Smooth muscle cell (in vitro differentiated cells): ENCODE data around the gene GPI. TPM values are rescaled to one million over a fixed set of nuclear protein-coding genes. Genes with fewer than 3 reads are reported as not detected.

ENCODE experiments used
- DNase-seq: peaks from one replicate; lab custom pipeline; 2025; ENCODE audit not compliant: unreplicated experiment; lab: John Stamatoyannopoulos, UW
- H2AFZ ChIP-seq: fragments of 200-600 bp; sonication (generic); 2 replicates; pipeline ENCODE4 v1.6.0; 2016; ENCODE audit warnings: antibody characterized with exemption, low read depth, mild to moderate bottlenecking
- H3F3A ChIP-seq: fragments of 200-600 bp; sonication (generic); 2 replicates; pipeline ENCODE4 v1.6.0; 2017; ENCODE audit warnings: antibody characterized with exemption, low read depth
- H3K27ac ChIP-seq: fragments of 200-600 bp; sonication (generic); 2 replicates; pipeline ENCODE4 v1.5.1; 2016; ENCODE audit warnings: low read depth, mild to moderate bottlenecking
- H3K27me3 ChIP-seq: fragments of 200-600 bp; sonication (generic); 2 replicates; pipeline ENCODE4 v1.6.1; 2016; ENCODE audit warnings: low read depth, mild to moderate bottlenecking
- H3K36me3 ChIP-seq: fragments of 200-600 bp; sonication (generic); 2 replicates; pipeline ENCODE4 v1.5.1; 2016; ENCODE audit warnings: low read depth
- H3K4me1 ChIP-seq: fragments of 200-600 bp; sonication (generic); 2 replicates; pipeline ENCODE4 v1.5.1; 2016; ENCODE audit warnings: low read depth
- H3K4me2 ChIP-seq: fragments of 200-600 bp; sonication (generic); 2 replicates; pipeline ENCODE4 v1.6.0; 2016; ENCODE audit warnings: mild to moderate bottlenecking
- H3K4me3 ChIP-seq: fragments of 200-600 bp; sonication (generic); 2 replicates; pipeline ENCODE4 v1.5.1; 2016; ENCODE audit warnings: mild to moderate bottlenecking
- H3K79me2 ChIP-seq: fragments of 200-600 bp; sonication (generic); 2 replicates; pipeline ENCODE4 v1.6.0; 2016; ENCODE audit warnings: low read depth, mild to moderate bottlenecking
- H3K9ac ChIP-seq: fragments of 200-600 bp; sonication (generic); 2 replicates; pipeline ENCODE4 v1.6.0; 2016; ENCODE audit warnings: low read depth
- H3K9me3 ChIP-seq: fragments of 200-600 bp; sonication (generic); replicated peaks from 2 replicates; pipeline ENCODE4 v1.5.1; 2016; ENCODE audit warnings: low read depth
- H4K20me1 ChIP-seq: fragments of 200-600 bp; sonication (generic); 2 replicates; pipeline ENCODE4 v1.6.0; 2016; ENCODE audit warnings: low read depth
- CTCF ChIP-seq: fragments of 200-600 bp; sonication (generic); IDR thresholded peaks from 2 replicates; pipeline ENCODE4 v1.5.1; 2017; ENCODE audit warnings: borderline replicate concordance, mild to moderate bottlenecking, antibody characterized with exemption; ENCODE audit not compliant: insufficient read depth, poor library complexity, severe bottlenecking
- WGBS: methylation state at CpG from one replicate; pipeline ENCODE4 v1.1.7; 2016; ENCODE audit warnings: low lambda C conversion rate; 5-methylcytosine and 5-hydroxymethylcytosine counted together
- polyA plus RNA-seq: library from polyadenylated mRNA; unstranded; fragments of >200 nt; fragmentation: Nextera tagmentation; extraction: Ambion mirVana; gene quantifications from 2 replicates; pipeline ENCODE4 v1.2.1, GENCODE V29; 2016
- total RNA-seq: library from RNA; depleted of rRNA; stranded (reverse); fragments of >200 nt; gene quantifications from 2 replicates; pipeline ENCODE4 v1.2.3, GENCODE V29; 2014

GPI gene
- total and polyA plus RNA-seq, 2 experiments from 2014 or later = 132 to 233 TPM

DNA sequence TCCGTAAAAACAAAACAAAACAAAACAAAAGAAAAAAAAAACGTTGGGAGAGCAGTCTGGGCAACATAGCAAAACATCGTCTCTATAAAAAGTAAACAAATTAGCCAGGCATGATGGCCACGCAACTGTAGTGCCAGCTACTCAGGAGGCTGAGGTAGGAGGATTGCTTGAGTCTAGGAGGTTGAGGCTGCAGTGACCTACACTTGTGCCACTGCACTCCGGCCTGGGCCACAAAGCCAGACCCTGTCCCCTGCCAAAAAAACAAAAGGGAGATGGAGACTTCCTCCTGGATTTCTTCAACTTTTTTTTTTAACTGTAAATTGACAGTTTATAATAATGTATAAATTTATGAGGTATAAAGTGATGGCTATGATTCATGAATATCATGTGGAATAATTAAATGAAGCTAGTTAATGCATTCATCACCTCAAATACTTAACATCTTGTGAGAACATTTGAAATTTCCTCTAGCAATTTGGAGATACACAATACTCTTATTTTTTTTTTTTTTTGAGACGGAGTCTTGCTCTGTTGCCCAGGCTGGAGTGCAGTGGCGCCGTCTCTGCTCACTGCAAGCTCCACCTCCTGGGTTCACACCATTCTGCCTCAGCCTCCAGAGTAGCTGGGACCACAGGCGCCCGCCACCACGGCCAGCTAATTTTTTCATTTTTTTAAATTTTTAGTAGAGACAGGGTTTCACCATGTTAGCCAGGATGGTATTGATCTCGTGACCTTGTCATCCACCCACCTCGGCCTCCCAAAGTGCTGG is 41.1 kb downstream of the GPI start:
- Histone ChIP-seq H3K27me3 (no peaks in the 10 kb centered on the region), H2AFZ (no peak overlapping the region), H3K36me3 (no peaks in the 10 kb centered on the region), H3K9ac (no peak overlapping the region), H3K4me3 (no peak overlapping the region), H3K79me2 (peaks cover 3% of the 10 kb centered on the region), H3K9me3 (no peaks in the 10 kb centered on the region), H3K27ac (no peak overlapping the region), H4K20me1 (no peaks in the 10 kb centered on the region), H3K4me2 (no peak overlapping the region), H3F3A (no peaks in the 10 kb centered on the region), H3K4me1 (no peaks in the 10 kb centered on the region)
- no peak for TF ChIP-seq CTCF
- DNase-seq = no peak
- WGBS = 93% methylated on average over 13 of the region's 13 CpGs

DNA sequence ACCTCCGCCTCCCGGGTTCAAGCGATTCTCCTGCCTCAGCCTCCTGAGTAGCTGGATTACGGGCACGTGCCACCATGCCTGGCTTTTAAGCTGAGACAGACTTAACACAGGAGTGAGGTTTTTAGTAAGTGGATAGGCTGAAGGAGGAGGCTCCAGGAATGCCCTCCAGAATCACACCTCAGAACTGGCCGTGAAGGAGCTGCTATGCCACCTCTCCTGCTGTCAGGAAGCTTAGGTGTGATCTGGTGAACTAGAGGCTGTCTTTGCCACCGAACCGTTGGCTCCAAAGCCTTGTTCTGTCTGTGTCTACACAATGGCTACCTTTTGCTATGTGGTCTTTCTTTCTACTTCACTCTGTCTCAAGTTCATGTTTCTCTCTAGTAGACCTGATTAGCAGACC is 43.4 kb downstream of the GPI start:
- Histone ChIP-seq H4K20me1 (no peaks in the 10 kb centered on the region), H3K79me2 (peaks cover 3% of the 10 kb centered on the region), H3K9me3 (no peaks in the 10 kb centered on the region), H3K4me3 (no peak overlapping the region), H3K36me3 (no peaks in the 10 kb centered on the region), H2AFZ (no peak overlapping the region), H3K9ac (no peak overlapping the region), H3K27ac (no peak overlapping the region), H3K4me1 (no peaks in the 10 kb centered on the region), H3K4me2 (no peak overlapping the region), H3K27me3 (no peaks in the 10 kb centered on the region), H3F3A (no peaks in the 10 kb centered on the region)
- no peak for DNase-seq
- WGBS = 95% methylated on average over 8 of the region's 8 CpGs
- TF ChIP-seq CTCF = no peak

DNA sequence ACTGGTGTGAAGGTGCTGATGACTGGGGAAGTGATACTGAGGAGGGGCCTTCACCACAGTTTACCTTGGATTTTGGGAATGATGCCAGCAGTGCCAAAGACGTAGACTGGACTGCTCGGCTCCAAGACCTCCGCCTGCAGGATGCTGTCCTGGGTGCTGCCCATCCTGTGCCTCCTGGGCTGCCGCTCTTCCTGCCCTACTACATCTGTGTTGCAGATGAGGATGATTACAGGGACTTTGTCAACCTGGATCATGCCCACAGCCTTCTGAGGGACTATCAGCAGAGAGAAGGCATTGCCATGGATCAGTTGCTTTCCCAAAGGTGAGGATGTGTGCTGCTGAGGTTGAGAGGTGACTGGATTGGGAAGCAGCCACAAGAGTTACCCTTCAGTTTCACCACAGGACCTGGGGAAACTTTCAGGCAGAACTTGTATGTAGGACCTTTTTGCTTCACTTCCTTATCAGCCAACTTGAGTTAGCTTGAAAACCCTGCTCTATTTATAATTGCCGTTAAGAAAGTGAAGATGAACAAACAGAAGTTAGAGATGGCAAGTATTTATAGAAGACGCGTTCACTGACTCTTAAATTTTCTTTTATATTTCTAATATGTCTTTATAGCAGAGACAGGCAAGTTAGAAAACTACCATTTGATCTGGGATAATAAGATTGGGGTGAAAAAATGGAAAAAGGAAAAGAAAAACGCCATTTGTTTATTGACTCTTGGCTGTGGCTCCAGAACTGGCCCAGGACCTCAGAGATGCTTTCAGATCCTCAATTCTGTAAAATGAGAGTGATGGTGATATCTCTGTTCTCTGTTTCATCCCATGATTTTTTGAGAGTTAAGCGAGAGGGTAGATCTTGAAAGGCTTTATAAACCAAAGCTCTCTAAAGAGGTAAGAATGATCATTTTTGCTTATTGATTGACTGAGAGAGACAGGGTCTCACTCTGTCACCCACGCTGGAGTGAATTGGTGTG is 44.5 kb downstream of the GPI start:
- Histone ChIP-seq H3K36me3 (peaks cover 5% of the 10 kb centered on the region), H3F3A (no peaks in the 10 kb centered on the region), H3K4me1 (no peaks in the 10 kb centered on the region), H3K9ac (no peak overlapping the region), H3K79me2 (peaks cover 3% of the 10 kb centered on the region), H3K27me3 (no peaks in the 10 kb centered on the region), H4K20me1 (no peaks in the 10 kb centered on the region), H3K4me2 (no peak overlapping the region), H2AFZ (no peak overlapping the region), H3K27ac (no peak overlapping the region), H3K9me3 (no peaks in the 10 kb centered on the region), H3K4me3 (no peak overlapping the region)
- WGBS = 99% methylated on average over 10 of the region's 10 CpGs
- DNase-seq = no peak
- no peak for TF ChIP-seq CTCF
